Trophoblast cell (in vitro differentiated cells and primary cell): ENCODE data around the gene FYB1.

Experiments used
- DNase-seq, 2 donors: peaks; one replicate each; pipeline ENCODE4 v3.0.0-alpha.2; 2016
- H2AFZ ChIP-seq: 2 replicates; pipeline ENCODE4 v1.6.1; 2013; ENCODE audit warnings: low read length, moderate library complexity, mild to moderate bottlenecking; ENCODE audit not compliant: insufficient read depth, poor library complexity
- H2AK5ac ChIP-seq: 2 replicates; pipeline ENCODE4 v1.6.1; 2013; ENCODE audit warnings: mild to moderate bottlenecking, low read length
- H2BK120ac ChIP-seq: 2 replicates; pipeline ENCODE4 v1.6.1; 2013; ENCODE audit warnings: low read length, mild to moderate bottlenecking, moderate library complexity; ENCODE audit not compliant: insufficient read depth, poor library complexity
- H2BK12ac ChIP-seq: 2 replicates; pipeline ENCODE4 v1.6.1; 2013; ENCODE audit warnings: mild to moderate bottlenecking, low read length, moderate library complexity
- H2BK5ac ChIP-seq: 2 replicates; pipeline ENCODE4 v1.6.1; 2013; ENCODE audit warnings: low read length, low read depth, moderate library complexity, mild to moderate bottlenecking; ENCODE audit not compliant: poor library complexity
- H3K14ac ChIP-seq: 2 replicates; pipeline ENCODE4 v1.6.1; 2013; ENCODE audit warnings: mild to moderate bottlenecking, low read length
- H3K18ac ChIP-seq: 2 replicates; pipeline ENCODE4 v1.6.1; 2013; ENCODE audit warnings: mild to moderate bottlenecking, low read length
- H3K23ac ChIP-seq: 2 replicates; pipeline ENCODE4 v1.6.1; 2013; ENCODE audit warnings: low read length
- H3K27ac ChIP-seq: 2 replicates; pipeline ENCODE4 v1.5.1; 2013; ENCODE audit warnings: low read depth, mild to moderate bottlenecking, inconsistent platforms, low read length, moderate library complexity
- H3K27me3 ChIP-seq: 2 replicates; pipeline ENCODE4 v1.6.1; 2013; ENCODE audit warnings: inconsistent platforms, mild to moderate bottlenecking, low read length, moderate library complexity; ENCODE audit not compliant: insufficient read depth
- H3K36me3 ChIP-seq, 2 experiments: 1 replicate in 1 of 2; 2 replicates in 1 of 2; pipeline ENCODE4 v1.6.1; 2013; ENCODE audit warnings: low read length in 2 of 2, mild to moderate bottlenecking in 2 of 2, moderate library complexity in 1 of 2; ENCODE audit not compliant: insufficient read depth in 2 of 2, control insufficient read depth in 1 of 2
- H3K4ac ChIP-seq: 2 replicates; pipeline ENCODE4 v1.6.1; 2013; ENCODE audit warnings: low read depth, mild to moderate bottlenecking, low read length, moderate library complexity
- H3K4me1 ChIP-seq, 2 experiments: 1 replicate in 1 of 2; 2 replicates in 1 of 2; pipeline ENCODE4 v1.6.1; 2013; ENCODE audit warnings: low read length in 2 of 2, mild to moderate bottlenecking in 2 of 2, moderate library complexity in 1 of 2; ENCODE audit not compliant: insufficient read depth in 2 of 2, control insufficient read depth in 1 of 2
- H3K4me2 ChIP-seq: 2 replicates; pipeline ENCODE4 v1.6.1; 2013; ENCODE audit warnings: inconsistent platforms, mild to moderate bottlenecking, low read length, moderate library complexity
- H3K4me3 ChIP-seq: 2 replicates; pipeline ENCODE4 v1.5.1; 2013; ENCODE audit warnings: mild to moderate bottlenecking, low read depth, low read length, inconsistent platforms
- H3K79me1 ChIP-seq: one replicate; pipeline ENCODE4 v1.6.1; 2013; ENCODE audit warnings: low read length
- H3K79me2 ChIP-seq: 2 replicates; pipeline ENCODE4 v1.6.1; 2013; ENCODE audit warnings: low read length, mild to moderate bottlenecking; ENCODE audit not compliant: control insufficient read depth, insufficient read depth, poor library complexity
- H3K9ac ChIP-seq: 2 replicates; pipeline ENCODE4 v1.6.1; 2013; ENCODE audit warnings: mild to moderate bottlenecking, low read length
- H3K9me3 ChIP-seq: 2 replicates; pipeline ENCODE4 v1.6.1; 2013; ENCODE audit warnings: low read depth, mild to moderate bottlenecking, control low read depth, inconsistent platforms, low read length; ENCODE audit not compliant: insufficient read depth
- H4K12ac ChIP-seq: 2 replicates; pipeline ENCODE4 v1.6.1; 2013; ENCODE audit warnings: low read depth, mild to moderate bottlenecking, low read length, moderate library complexity
- H4K8ac ChIP-seq: 2 replicates; pipeline ENCODE4 v1.6.1; 2013; ENCODE audit warnings: low read depth, mild to moderate bottlenecking, low read length, moderate library complexity
- H4K91ac ChIP-seq: one replicate; pipeline ENCODE4 v1.6.1; 2013; ENCODE audit warnings: low read depth, mild to moderate bottlenecking, low read length, moderate library complexity
- WGBS: extraction: QIAGEN DNeasy Blood & Tissue Kit; methylation state at CpG from one replicate; pipeline ENCODE4 v1.1.7; 2013; ENCODE audit warnings: missing lambda C conversion rate; ENCODE audit not compliant: insufficient read length, insufficient coverage; ENCODE audit errors: extremely low coverage; 5-methylcytosine and 5-hydroxymethylcytosine counted together

FYB1 gene

GRCh38 chr5:39228596-39228995 is 9.2 kb upstream of the FYB1 start:
- H3K79me1 ChIP-seq, result peaks cover 2% of the 10 kb centered on the region
- no peaks in the 10 kb centered on the region for H3K27me3 ChIP-seq
- no peaks in the 10 kb centered on the region for H3K79me2 ChIP-seq
- no peak overlapping the region for H3K4ac ChIP-seq
- H4K91ac ChIP-seq, result no peak overlapping the region
- H3K4me3 ChIP-seq, result no peak overlapping the region
- no peaks in the 10 kb centered on the region for H3K9me3 ChIP-seq
- no peak overlapping the region for H3K18ac ChIP-seq
- H3K9ac ChIP-seq, result no peak overlapping the region
- no peak overlapping the region for H2AK5ac ChIP-seq
- no peak overlapping the region for H2BK12ac ChIP-seq
- H2BK5ac ChIP-seq, result no peak overlapping the region
- peaks cover 3% of the 10 kb centered on the region in 2 experiments for H3K4me1 ChIP-seq
- no peaks in the 10 kb centered on the region for H3K36me3 ChIP-seq
- no peak overlapping the region for H2AFZ ChIP-seq
- no peak overlapping the region for H2BK120ac ChIP-seq
- H3K14ac ChIP-seq, result no peak overlapping the region
- DNase-seq, result no peak
- H3K27ac ChIP-seq, result no peak overlapping the region
- no peak overlapping the region for H4K12ac ChIP-seq
- H3K4me2 ChIP-seq, result no peak overlapping the region
- H3K23ac ChIP-seq, result no peak overlapping the region
- H4K8ac ChIP-seq, result no peak overlapping the region
- no CpG with 5 or more reads among the region's 3 CpGs for WGBS

DNA sequence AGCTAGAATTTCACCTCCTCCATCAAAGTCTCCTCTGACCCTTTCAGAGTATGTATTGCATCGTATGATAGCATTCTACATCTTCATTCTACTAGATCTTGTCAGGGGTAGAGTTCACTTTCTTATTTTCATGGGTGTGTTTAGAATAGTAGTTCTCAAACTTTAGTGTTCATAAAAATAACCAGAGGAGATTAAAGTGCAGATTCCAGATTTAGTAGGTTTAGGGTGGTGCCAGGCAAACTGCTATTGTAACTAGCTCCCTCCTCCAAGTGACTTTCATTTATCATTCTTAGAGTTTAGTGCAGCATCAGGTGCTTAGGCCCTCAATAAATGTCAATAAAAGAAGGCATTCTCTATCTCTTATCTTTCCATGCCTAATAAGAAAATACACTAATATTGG is 7.2 kb upstream of the FYB1 start:
- H3K27me3 ChIP-seq, result no peaks in the 10 kb centered on the region
- no peak overlapping the region for H3K4me3 ChIP-seq
- no peak overlapping the region for H3K27ac ChIP-seq
- H3K18ac ChIP-seq, result no peak overlapping the region
- H2AFZ ChIP-seq, result no peak overlapping the region
- no peak overlapping the region for H4K8ac ChIP-seq
- no peaks in the 10 kb centered on the region for H3K36me3 ChIP-seq
- no peak overlapping the region for H3K14ac ChIP-seq
- peaks cover 5% of the 10 kb centered on the region in 2 experiments for H3K4me1 ChIP-seq
- H3K79me1 ChIP-seq, result peaks cover 2% of the 10 kb centered on the region
- no peak overlapping the region for H3K23ac ChIP-seq
- H3K4me2 ChIP-seq, result no peak overlapping the region
- H2BK5ac ChIP-seq, result no peak overlapping the region
- H2AK5ac ChIP-seq, result no peak overlapping the region
- H3K79me2 ChIP-seq, result no peaks in the 10 kb centered on the region
- H3K9me3 ChIP-seq, result no peaks in the 10 kb centered on the region
- H2BK12ac ChIP-seq, result no peak overlapping the region
- WGBS, result no CpG with 5 or more reads among the region's 1 CpG
- no peak overlapping the region for H4K91ac ChIP-seq
- no peak overlapping the region for H3K4ac ChIP-seq
- no peak overlapping the region for H3K9ac ChIP-seq
- H2BK120ac ChIP-seq, result no peak overlapping the region
- no peak overlapping the region for H4K12ac ChIP-seq
- DNase-seq, result no peak

DNA sequence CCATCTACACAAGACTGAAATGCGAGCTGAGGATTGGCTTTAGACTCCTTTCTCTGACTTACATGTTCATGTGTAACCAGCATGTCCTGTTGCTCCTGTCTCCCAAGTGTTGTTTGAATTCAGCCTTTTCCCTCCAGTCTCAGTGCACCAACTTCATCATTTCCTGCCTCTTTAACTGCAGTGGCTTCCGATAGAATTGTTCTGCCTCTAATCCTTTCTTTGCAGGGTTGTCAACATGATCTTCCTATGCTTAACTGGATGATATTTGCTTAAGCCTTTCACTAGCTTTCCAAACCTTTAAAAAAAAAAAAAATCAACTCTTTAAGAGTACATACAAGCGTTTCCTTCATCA is 6.7 kb upstream of the FYB1 start:
- no peak for DNase-seq
- Histone ChIP-seq H4K8ac (peak overlapping the region; percentile 29), H3K27me3 (no peaks in the 10 kb centered on the region), H3K79me2 (no peaks in the 10 kb centered on the region), H3K23ac (no peak overlapping the region), H3K9ac (no peak overlapping the region), H4K91ac (no peak overlapping the region), H2AK5ac (no peak overlapping the region), H4K12ac (no peak overlapping the region), H2AFZ (no peak overlapping the region), H3K4me2 (no peak overlapping the region), H3K4ac (no peak overlapping the region), H3K27ac (no peak overlapping the region), H2BK12ac (no peak overlapping the region), H3K9me3 (no peaks in the 10 kb centered on the region), H3K36me3 (no peaks in the 10 kb centered on the region), H3K79me1 (peaks cover 5% of the 10 kb centered on the region), H3K18ac (no peak overlapping the region), H2BK120ac (peak overlapping the region; percentile 31), H3K14ac (no peak overlapping the region), H3K4me1 (peaks cover 6% of the 10 kb centered on the region in 2 experiments), H2BK5ac (peak overlapping the region; percentile 14), H3K4me3 (no peak overlapping the region)
- no CpG with 5 or more reads among the region's 3 CpGs for WGBS

DNA sequence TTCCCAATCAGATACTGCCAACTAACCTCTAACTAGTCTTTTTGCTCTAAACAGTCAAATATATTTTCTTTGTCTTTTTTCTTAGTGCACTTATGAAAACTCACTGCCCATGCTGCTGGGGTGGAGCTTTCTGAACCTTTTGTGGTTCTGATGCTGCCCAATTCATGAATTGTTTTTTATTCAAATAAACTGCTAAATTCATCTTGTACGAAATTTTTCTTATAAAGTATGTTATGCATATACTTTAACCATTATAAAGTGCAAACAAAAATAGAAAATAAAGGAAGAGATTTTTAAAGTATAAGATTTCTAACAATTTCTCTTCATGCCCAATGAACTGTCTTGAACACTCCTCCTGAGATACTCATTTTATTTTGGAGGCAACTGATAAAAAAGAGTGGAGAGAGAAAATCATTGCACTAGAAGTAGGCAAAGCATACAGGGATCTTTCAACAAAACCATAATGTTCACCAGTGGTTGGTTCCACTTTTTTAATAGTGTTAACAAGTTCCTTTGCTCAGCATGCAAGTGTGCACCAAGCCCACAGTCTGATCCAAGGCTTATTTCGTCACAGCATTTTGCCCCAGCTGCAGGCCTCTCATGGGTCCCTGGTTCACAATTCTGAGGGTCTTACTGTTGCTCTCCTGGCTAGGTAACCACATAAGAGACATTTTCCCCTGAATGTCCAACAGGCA is 6.2 kb upstream of the FYB1 start:
- no peaks in the 10 kb centered on the region for H3K36me3 ChIP-seq
- H2AK5ac ChIP-seq, result no peak overlapping the region
- peaks cover 7% of the 10 kb centered on the region for H3K79me1 ChIP-seq
- no peak overlapping the region for H3K9ac ChIP-seq
- no peak overlapping the region for H3K18ac ChIP-seq
- no peak overlapping the region for H3K4me2 ChIP-seq
- no peak overlapping the region for H2BK12ac ChIP-seq
- H3K9me3 ChIP-seq, result no peaks in the 10 kb centered on the region
- peak overlapping the region; percentile 31 for H2BK120ac ChIP-seq
- no peak overlapping the region for H3K23ac ChIP-seq
- H4K8ac ChIP-seq, result peak overlapping the region; percentile 29
- H3K27me3 ChIP-seq, result no peaks in the 10 kb centered on the region
- H3K4ac ChIP-seq, result no peak overlapping the region
- H3K4me1 ChIP-seq, result peaks cover 6 to 9% of the 10 kb centered on the region in 2 experiments
- no peak overlapping the region for H4K12ac ChIP-seq
- no peak overlapping the region for H2AFZ ChIP-seq
- no peak overlapping the region for H3K4me3 ChIP-seq
- H3K79me2 ChIP-seq, result no peaks in the 10 kb centered on the region
- no peak overlapping the region for H3K27ac ChIP-seq
- peak overlapping the region; percentile 14 for H2BK5ac ChIP-seq
- H4K91ac ChIP-seq, result no peak overlapping the region
- WGBS, result no CpG with 5 or more reads among the region's 2 CpGs
- DNase-seq, result no peak
- no peak overlapping the region for H3K14ac ChIP-seq
